ENCODE results near the gene WAC.
"Not testable (repeated sequence)": the region's sequence is repeated elsewhere in the genome, so short reads cannot be mapped to it uniquely, and the experiment has no call there.

The WAC gene

DNA sequence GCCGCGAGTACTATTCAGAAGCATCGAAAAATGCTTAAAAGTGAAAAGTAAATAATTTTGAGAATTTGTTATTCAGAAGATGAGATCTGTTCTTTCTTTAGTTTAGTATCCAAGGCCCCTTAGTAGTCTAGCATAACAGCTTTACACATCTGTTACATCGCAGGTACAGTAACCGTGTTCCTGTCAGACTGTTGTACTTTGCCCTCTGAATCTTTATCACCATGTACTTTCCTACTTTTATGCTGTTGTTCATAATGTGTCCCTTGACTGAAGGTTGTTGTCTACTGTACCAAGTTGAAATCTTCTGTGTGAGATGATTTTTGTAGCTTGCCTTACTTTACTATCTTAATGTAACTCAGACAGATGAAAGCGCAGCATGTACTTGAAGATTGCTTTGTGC lies 38.3 kb downstream of the WAC start:
- H3K4me3 ChIP-seq (ENCODE audit: low read depth, low read length): no peak overlapping the region
- TF ChIP-seq, protein P1, sequence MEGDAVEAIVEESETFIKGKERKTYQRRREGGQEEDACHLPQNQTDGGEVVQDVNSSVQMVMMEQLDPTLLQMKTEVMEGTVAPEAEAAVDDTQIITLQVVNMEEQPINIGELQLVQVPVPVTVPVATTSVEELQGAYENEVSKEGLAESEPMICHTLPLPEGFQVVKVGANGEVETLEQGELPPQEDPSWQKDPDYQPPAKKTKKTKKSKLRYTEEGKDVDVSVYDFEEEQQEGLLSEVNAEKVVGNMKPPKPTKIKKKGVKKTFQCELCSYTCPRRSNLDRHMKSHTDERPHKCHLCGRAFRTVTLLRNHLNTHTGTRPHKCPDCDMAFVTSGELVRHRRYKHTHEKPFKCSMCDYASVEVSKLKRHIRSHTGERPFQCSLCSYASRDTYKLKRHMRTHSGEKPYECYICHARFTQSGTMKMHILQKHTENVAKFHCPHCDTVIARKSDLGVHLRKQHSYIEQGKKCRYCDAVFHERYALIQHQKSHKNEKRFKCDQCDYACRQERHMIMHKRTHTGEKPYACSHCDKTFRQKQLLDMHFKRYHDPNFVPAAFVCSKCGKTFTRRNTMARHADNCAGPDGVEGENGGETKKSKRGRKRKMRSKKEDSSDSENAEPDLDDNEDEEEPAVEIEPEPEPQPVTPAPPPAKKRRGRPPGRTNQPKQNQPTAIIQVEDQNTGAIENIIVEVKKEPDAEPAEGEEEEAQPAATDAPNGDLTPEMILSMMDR (IDR thresholded peaks at IDR 0.05; ENCODE audit: low read depth, low read length, missing control alignments): no peak
- no peak for DNase-seq (ENCODE audit: low read depth)
- in situ Hi-C loops (cut with HindIII; ENCODE audit: low sequenced_read_pairs): no loop called here

DNA sequence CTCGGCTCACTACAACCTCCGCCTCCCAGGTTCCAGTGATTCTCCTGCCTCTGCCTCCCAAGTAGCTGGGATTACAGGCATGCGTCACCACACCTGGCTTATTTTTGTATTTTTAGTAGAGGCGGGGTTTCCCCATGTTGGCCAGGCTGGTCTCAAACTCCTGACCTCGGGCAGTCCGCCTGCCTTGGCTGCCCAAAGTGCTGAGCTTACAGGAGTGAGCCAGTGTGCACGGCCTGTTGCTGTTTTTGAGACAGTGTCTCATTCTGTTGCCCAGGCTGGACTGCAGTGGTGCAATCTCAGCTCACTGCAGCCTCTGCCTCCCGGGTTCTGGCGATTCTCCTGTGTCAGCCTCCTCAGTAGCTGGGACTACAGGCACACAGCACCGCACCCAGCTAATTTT lies 41.3 kb downstream of the WAC start:
- in situ Hi-C loops (cut with HindIII; ENCODE audit: low sequenced_read_pairs); H3K4me3 ChIP-seq (ENCODE audit: low read depth, low read length); DNase-seq (ENCODE audit: low read depth): not testable (repeated sequence)

GRCh38 chr10:28575852-28576251 lies 42.9 kb downstream of the WAC start:
- TF ChIP-seq, protein P1 (IDR thresholded peaks at IDR 0.05; ENCODE audit: low read depth, low read length, missing control alignments): no peak
- DNase-seq (ENCODE audit: low read depth): no peak
- in situ Hi-C loops (cut with HindIII; ENCODE audit: low sequenced_read_pairs): no loop called here
- H3K4me3 ChIP-seq (ENCODE audit: low read depth, low read length): no peak overlapping the region

DNA sequence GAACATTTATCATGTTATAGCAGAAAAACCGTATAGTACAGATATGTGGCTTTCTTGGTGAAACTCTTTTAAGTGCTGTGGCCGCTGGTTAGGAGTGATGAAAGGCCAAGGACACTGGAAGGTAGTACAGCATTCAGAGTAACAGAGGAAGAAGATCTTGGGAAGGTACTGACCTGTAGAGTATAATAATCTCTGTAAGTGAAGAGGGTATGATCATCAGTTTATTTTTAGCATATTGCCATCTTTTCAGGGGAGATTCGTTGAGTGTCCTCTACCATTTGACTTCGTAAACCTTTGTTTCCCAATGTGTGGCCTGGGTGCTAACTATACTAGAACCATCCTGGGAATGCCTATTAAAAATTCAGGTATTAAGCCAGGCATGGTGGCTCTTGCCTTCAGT lies 44.6 kb downstream of the WAC start:
- TF ChIP-seq, protein P1 (IDR thresholded peaks at IDR 0.05; ENCODE audit: low read depth, low read length, missing control alignments): no peak
- H3K4me3 ChIP-seq (ENCODE audit: low read depth, low read length): no peak overlapping the region
- no peak for DNase-seq (ENCODE audit: low read depth)
- in situ Hi-C loops (cut with HindIII; ENCODE audit: low sequenced_read_pairs): no loop called here

GRCh38 chr10:28578454-28578853 lies 45.5 kb downstream of the WAC start:
- in situ Hi-C loops (cut with HindIII; ENCODE audit: low sequenced_read_pairs): no loop called here
- TF ChIP-seq, protein P1 (IDR thresholded peaks at IDR 0.05; ENCODE audit: low read depth, low read length, missing control alignments): no peak
- no peak overlapping the region for H3K4me3 ChIP-seq (ENCODE audit: low read depth, low read length)
- no peak for DNase-seq (ENCODE audit: low read depth)

DNA sequence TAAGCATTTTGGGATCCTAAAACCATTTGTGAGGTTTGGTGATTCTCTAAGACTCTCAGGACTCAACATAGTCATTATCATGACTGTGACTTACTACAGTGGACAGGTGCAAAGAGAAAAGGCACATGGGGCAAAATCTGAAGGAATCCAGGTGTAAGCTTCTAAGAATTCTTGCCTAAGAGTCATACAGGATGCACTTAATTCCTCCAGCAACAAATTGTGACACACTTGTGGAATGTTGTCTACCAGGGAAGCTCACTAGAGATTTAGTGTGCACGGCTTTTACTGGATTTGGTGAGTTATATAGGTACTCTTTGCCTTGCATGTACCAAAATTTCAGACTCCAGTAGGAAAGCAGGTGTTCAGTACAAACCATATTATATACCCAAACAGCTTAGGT lies 47.9 kb downstream of the WAC start:
- TF ChIP-seq, protein P1 (IDR thresholded peaks at IDR 0.05; ENCODE audit: low read depth, low read length, missing control alignments): no peak
- DNase-seq (ENCODE audit: low read depth): no peak
- H3K4me3 ChIP-seq (ENCODE audit: low read depth, low read length): no peak overlapping the region
- in situ Hi-C loops (cut with HindIII; ENCODE audit: low sequenced_read_pairs): no loop called here

- H3K4me3 ChIP-seq (ENCODE audit: low read depth, low read length): no peak overlapping the region
- DNase-seq (ENCODE audit: low read depth): no peak
- TF ChIP-seq, protein P1 (IDR thresholded peaks at IDR 0.05; ENCODE audit: low read depth, low read length, missing control alignments): no peak
- in situ Hi-C loops (cut with HindIII; ENCODE audit: low sequenced_read_pairs): no loop called here
Observed at GRCh38 chr10:28581916-28582315, 49.0 kb downstream of the WAC start.
